Ammon's horn (tissue), 1 donor: ENCODE results near the gene ACAN.
"Not testable (repeated sequence)": the region's sequence is repeated elsewhere in the genome, so short reads cannot be mapped to it uniquely, and the experiment has no call there.

Source experiments
- DNase-seq: peaks from one replicate; pipeline ENCODE4 v3.0.0-alpha.2; 2016; ENCODE audit warnings: low spot score

ACAN gene

DNA sequence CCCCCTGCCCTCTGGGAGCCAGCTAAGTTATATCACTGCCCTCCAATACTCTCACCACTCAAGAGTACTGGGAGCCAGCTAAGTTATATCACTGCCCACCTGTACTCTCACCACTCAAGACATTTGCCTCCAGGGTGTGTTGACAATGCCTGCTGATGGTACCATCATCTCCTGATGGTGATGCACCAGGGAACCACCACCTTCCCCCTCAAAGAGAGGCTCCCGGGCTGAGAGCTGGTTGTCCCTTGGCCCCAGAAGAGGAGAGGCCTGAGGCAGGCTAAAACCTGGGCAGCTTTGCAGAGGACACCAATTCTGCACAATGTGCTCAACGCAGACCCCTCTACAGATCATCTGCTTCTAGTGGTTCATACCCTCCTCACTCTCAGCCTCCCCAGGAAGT, 99.6 kb downstream of the ACAN start:
- no peak for DNase-seq

DNA sequence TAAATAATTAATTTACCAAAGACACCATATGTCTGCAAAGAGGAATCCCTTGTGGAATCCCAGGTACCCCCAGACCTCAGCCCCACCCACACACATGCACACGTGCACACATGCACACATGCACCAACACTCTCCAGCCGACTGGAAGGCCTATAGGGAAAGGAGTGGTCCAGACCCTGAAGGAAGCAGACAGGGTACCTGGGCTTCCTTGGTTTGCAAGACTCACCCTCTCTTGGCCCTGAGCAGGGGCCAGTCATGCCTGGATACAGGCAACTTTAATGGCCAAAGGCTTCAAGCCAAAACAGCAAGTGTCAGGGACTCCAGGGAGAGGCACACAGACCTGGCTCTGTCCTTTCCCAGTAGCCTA, 101.0 kb downstream of the ACAN start:
- DNase-seq = no peak

DNA sequence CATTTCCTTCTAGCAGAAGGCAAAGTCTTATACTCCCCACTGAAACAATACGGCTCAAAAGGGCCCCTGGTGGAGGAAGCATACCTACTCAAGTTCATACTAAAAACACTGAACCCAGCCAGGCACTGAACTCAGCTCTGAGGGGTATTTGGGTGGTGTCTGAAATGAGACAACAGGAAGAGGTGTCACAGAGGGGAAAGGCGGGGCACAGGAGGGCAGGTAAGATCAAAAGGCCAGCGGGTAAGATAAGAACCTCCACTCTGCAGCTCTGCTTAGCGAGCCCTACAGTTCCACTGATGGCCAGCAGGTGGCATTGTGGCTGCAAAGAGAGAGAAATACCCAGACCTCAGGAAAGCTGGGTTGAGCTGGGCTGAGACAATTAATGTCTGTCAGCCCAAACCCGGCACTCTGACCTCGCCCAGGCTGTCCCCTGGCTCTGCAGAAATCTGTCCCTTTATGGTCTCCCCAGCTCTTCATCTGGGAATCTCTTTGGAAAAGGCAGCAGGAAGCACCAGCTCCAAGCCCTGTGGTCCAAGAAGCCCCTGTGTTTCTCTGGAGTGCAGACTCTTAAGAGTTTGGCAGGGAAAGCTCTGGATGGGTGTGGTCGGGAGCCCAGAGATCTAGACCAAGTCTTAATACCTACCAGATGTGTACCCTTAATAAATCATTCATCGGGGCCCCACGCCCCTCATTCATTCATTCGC, 101.5 kb downstream of the ACAN start:
- peak; percentile 89 for DNase-seq

DNA sequence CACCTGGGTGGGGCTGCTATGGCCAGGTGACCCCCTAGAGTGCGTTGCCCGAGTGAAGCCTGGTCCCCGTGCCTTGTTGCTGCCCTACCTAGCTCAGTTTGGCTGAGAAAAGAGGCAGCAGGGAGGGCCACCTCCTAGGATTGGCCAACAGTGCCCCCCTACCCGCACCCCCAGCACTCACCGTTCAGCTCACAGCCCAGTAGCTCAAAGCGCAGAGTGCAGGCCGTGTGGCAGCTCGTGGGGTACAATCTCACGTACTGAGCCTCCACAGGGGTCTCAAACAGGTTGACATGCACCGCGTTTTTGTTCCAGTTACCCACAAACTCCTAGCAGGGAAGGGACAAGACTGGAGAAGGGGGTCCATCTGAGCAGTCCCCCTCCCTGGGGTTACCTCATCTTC, 102.3 kb downstream of the ACAN start:
- no peak for DNase-seq

DNA sequence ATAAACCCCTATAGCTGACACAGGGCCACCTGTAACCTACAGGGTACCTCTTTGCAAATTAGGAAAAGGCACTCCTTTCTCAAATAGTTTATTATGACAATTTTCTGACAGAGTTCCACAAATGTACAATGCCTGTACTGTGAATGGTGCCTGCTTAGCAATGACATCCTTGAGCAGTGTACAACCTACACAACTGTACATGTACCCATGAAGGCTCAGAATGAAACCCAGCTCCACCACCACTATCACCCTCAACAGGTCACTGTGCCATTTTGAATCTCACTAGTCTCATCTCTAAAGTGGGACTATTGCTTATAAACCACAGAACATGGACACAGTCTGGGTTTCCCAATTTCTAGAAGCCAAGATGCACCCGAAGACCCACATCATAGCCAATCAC, 102.9 kb downstream of the ACAN start:
- no peak for DNase-seq

DNA sequence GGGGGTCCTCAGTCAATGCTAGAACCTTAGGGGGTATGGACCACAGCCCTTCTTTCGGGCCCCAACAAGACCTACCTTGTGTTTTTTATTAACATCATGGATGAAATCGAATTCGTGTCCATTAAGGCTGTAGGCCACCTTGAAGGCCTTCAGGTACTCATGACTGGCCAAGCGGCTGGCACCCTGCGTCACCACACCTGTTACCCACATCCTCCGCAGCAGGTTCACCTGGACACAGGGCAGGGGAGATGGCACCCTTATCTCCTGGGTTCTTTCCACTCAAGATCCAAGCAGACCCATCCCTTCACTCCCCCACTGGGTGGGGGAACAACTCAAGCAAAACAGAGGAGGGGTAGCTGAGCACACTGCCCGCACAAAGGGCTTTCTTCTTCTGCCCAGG, 103.3 kb downstream of the ACAN start:
- DNase-seq = no peak

DNA sequence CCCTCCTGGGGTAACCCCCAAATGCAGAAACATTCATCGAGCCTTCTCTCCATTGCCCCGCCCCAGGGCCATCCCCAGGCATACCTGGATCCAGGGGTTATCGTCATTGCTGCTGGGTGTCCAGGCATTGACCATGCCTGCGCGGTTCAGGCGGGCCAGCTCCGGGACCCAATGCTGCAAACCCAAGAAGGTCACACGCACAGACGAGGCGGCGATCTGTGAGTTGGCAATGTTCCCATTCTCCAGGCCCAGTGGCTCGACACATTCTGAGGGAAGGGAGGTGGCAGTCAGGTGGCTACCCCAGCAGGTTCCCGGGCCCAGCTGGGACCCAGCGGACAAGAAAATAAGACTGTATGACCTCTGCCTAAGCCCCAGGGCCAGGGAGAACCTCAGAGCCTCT, 103.9 kb downstream of the ACAN start:
- no peak for DNase-seq

DNA sequence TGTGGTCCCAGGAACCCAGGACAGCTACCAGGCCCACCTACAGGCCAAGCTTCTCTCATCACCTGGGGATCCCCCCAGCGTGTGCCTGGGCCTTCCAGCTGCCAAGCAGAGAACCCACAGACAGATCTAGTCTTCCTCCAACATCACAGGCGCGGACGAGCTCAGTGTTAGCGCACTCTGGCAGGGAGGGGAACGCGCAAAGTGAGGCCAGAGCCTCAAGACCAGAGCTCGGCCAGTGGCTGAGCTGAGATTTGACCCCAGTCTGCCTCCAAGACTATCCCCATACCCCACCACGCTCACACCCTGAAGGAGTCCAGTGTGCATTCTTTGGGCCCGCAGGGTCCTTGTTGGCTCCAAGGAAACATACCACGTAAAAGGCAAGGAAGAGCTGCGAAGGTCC, 104.9 kb downstream of the ACAN start:
- DNase-seq = no peak

DNA sequence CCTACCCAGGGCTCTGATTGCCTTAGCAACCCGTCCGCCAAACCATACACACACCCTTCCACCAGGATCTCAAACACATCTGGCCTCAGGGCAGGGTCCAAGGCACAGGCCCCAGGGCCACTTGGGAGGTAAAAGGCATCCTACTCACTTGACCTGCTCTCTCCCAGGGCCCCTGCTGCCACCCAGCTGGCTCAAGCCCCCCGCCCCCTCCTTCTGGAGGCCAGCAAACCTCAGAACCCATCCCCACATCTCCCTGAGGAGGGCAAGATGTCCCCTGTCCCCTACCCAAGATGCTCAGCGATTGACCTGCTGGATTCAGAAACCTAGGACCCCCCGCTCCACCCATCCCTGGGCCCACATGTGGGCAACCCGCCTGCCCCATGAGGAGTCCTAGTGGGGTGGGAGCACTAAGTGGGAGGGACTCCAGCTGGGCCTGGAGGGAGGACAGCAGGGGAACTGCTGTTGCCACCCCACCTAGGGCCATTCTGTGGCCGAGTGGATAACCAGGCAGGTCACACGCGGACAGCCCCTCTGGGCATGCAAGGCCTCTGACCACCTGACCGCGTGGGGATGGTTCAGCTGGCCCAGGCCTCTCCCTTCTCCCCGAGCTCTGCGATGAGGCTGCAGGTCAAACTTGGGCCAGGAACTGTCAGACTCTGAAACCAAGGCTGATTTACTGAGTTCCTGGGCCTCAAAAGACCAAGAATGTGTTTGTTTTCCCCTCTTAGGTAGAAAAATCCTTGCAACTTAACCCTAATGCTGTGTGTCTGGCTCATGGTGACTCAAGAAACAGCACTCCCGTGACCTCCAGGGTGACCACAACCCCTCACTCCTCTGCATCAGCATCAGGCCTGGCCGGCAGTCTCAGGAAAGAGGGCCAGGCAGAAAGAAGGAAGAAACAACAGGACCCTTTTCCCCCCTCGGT, 105.7 kb downstream of the ACAN start:
- DNase-seq = no peak

DNA sequence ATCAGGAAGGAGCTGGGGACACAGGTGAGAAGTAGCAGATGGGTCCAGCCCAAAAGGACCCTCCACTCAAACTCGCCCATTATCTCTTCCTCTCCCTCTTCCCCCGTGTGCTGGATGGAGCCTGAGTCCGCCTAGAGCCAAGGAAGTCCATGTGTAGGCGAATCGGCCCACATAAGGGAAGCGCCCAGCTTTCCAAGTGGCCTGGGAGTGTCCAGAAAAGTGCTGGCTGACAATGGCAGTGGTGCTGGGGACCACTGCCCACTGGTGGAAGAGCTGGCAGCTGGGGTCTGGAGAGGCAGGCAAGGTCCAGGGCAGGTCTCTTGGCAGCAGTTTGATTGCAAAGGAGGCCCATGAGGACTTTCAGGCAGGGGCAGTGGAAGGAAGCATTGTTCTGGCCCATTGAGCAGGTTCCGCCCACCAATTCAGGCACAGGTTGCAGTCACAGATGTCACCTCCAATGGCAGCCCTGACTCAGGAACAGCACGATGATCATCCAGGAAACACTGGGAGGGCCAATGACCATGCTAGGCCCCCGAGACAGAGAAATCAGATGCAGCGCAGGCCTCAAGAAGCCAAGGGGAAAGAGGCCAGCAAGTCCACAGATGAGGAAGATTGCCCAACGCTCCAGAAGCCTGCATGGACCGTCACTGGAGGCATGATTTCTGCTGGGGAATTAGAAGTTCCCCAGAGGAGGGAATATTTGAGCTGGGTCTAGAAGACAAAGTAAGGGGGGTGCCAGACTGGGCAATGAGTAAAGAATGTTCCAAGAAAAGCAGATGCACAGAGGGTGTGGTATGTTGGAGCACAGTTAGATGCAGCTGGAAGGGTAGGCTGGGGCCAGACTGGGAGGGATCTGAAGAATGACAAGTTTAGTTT, 107.0 kb downstream of the ACAN start:
- DNase-seq = no peak

DNA sequence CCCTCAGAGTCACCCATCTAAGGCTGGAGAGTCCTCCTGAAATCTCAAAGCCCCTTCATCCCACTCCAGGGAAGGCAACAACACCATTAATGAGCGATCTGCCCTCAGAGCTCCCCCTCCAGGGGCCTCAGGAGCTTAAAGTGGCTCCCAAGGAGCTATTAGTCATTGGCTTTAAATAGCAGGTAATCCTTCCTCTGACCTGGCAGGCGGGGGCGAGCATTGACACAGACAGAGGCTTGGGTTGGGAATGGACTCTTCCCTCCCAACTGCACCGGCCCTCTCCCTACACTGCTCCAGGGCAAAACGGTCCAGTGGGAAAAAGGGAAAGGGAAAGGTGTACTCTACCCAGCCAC, 108.5 kb downstream of the ACAN start:
- no peak for DNase-seq

DNA sequence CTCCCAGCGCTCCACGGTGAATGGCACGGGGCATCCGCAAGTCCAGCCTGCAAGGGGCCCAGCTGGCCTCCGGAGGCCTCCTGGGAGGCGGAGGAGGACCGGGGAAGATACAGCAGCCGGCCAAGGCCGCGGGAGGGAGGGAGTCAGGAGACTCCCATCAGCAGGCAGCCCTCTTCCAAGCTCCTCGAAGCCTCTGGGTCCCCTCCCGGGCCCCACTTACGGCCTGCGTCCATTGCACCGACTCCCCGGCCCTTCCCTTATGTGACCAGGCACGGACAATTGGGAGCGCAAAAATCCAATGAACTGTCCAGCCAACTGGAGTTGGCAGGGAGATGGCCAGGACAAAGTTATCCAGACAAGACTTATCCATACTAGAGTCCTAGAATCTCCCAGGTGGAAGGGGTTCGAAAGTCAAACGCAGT, 109.3 kb downstream of the ACAN start:
- no peak for DNase-seq

DNA sequence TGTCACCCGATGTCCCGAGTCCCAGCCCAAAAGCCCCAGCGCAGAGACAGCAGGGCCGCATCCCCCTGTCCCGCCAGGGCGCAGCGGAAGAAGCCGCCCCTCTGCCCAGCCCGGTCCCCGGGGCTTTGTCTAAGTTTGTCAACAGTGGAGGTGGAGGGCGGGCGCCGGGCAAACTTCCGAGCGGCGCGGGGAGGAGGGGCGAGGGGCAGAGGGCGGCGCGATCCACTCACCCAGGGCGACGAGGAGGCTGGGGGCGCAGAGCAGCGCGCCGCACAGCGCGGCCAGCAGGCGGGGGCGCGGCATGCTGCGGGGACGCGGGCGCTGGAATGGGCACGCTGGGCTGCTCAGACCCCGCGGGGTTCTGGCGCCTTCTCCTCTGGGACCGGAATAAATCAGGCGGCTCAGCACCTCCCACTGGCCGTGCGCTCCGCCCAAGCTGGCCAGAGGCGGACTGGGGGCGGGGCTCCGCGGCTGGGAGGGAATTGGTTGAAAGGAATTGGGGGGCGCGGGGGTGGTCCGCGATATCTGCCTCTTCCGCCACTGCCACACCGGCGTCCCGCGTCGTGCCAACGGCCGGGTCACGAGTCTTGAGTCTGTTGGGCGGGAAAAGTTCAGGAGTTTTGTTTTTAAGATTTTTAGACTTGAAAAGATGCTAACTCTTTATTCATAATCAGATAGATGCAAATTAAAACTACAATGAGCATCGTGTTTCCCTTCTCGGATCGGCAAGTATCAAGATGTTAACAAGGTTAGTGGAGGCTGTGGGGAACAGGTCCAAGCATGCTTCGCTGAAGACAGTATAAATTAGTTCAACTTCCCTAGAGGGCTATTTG, 110.0 kb downstream of the ACAN start, which contains the start of gene MFGE8:
Gene MFGE8, minus strand, starts transcription at position 363 of the 833 bp plus-strand sequence. Its CDS starts 60 bp downstream, at position 303.
- peak; percentile 72 for DNase-seq

DNA sequence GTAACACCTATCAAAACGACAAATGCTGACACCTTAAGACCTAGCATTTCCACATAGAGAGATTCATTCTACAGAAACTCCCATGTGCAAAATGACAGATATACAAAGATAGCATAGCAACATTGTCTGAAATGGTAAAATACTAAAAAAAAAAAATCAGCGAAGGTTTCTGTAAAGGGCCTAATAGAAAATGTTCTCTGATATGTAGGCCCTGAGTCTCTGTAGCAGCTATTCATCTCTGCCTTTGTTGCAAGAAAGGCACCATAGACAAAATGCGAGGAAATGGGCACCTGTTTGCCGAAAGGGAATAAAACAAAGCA, 110.6 kb downstream of the ACAN start:
- no peak for DNase-seq

DNA sequence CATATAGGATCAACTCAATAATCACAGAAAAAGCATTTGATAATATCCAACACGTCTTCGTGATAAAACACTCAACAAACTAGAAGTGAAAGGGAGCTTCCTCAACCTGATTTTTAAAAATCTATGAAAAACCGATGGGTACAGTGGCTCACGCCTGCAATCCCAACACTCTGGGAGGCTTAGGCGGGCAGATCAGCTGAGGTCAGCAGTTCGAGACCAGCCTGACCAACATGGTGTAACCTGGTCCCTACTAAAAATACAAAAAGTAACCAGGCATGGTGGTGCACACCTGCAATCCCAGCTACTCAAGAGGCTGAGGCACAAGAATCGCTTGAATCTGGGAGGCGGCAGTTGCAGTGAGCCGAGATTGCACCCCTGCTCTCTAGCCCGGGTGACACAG, 112.1 kb downstream of the ACAN start:
- no peak for DNase-seq

DNA sequence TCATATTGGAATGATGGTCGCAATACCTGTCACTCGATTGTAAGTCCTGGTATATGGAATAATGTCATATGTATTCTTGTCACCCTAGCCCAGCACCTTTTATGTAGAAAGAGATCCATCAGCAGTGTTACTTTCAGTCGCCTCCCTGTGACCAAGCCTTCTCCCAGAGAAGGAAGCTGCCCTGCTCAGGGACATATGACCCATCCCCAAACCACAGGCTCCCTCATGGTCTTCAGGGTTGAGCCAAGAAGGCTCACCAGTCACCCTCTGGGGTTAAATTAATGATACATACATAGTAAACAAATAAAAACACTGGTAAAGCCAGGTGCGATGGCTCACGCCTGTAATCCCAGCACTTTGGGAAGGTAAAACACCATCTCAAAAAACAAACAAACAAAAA, 114.5 kb downstream of the ACAN start:
- no peak for DNase-seq

DNA sequence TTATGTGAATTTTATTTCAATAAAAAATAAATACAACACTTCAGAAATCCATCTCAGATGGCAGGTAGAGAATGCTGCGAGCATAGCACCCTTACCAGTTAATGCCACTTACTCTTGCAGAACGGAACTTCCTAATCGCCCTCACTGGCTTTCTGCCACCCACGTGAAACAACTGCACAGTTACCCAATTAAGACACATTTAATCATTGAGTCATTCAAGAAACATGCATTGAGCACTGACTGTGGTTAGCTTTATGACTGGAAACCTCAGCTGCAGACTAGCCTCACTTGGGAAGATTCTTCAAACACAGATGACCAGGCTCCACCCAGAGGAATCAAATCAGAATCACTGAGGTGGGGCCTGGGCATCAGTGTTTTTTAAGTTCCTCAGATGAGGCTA, 115.5 kb downstream of the ACAN start:
- DNase-seq = no peak

DNA sequence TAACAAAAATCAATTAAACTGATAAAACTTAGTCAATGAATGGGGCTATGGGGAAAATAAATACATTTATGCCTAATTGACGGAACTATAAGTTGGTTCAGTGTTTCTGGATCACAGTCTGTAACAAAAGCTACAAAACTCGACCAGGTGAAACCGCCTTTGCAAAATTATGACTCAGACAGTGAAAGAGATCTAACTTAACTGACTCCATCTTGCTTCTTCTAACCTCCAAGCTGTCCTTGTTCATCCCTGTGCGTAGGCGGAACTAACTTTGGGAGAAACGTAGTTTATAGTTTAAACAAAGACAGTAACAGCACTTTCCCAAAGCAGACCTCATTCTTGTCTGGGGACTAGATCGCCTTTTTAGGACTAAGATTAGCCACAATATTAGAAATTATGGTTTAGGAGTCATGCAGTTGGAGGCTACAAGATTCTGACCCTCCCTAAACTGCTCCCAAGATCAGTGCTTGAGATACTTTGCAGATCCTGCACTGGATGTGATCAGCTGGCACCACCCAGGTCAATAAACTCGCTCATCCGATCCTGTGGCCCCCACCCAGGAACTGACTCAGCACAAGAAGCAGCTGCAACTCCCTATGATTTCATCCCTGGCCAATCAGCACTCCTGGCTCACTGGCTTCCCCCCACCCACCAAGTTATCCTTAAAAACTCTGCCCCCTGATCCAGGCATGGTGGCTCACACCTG, 117.1 kb downstream of the ACAN start:
- DNase-seq = no peak

DNA sequence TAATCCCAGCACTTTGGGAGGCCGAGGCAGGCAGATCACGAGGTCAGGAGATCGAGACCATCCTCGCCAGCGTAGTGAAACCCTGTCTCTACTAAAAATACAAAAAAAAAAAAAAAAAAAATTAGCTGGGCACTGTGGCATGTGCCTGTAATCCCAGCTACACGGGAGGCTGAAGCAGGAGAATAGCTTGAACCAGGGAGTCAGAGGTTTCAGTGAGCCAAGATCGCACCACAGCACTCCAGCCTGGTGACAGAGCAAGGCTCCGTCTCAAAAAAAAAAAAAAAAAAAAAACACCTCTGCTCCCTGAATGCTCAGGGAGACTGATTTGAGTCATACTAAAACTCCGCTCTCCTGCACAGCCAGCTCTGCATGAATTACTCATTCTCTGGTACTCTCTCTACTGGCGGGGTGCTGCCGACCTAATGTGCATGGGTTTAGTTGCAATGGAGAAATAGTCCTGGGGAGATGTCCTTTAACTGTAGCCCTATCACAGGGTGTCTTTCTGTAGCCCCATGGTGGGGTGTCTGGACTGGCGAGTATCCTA, 117.7 kb downstream of the ACAN start:
- DNase-seq = not testable (repeated sequence)
